Neural progenitor cell (in vitro differentiated cells): Measurements from ENCODE around the gene CGRRF1.

Experiments
- CTCF ChIP-seq: fragments of 200-600 bp; sonication (generic); IDR thresholded peaks from 2 replicates; pipeline ENCODE4 v1.5.1; 2017; ENCODE audit warnings: antibody characterized with exemption, mild to moderate bottlenecking
- EZH2 ChIP-seq: fragments of 200-600 bp; sonication (generic); IDR thresholded peaks from 2 replicates; pipeline ENCODE4 v1.6.1; 2017; ENCODE audit warnings: antibody characterized with exemption, mild to moderate bottlenecking, moderate library complexity
- EZH2phosphoT487 ChIP-seq: fragments of 200-600 bp; sonication (generic); IDR thresholded peaks from 2 replicates; pipeline ENCODE4 v1.6.1; 2017; ENCODE audit warnings: antibody characterized with exemption

GRCh38 chr14:54493293-54493692 is 16.4 kb upstream of the CGRRF1 start:
- TF ChIP-seq CTCF (peak; percentile 24), EZH2 (no peak), EZH2phosphoT487 (no peak)
